Activated CD8-positive, alpha-beta memory T cell treated with anti-CD3 and anti-CD28 coated beads, Interleukin-2, amount 10 ng/mL, durations not matched to agents 7 days and 5 days (primary cell): ENCODE measurements around the gene RGS17. TPM values are rescaled to one million over a fixed set of nuclear protein-coding genes. Genes with fewer than 3 reads are reported as not detected.
"Not testable (repeated sequence)": the region's sequence is repeated elsewhere in the genome, so short reads cannot be mapped to it uniquely, and the experiment has no call there.

Experiments used
- ATAC-seq: fragments of 150-1000 bp; cut with Tn5 transposase; one replicate; pipeline ENCODE4 v1.10.0; 2021; ENCODE audit warnings: moderate library complexity
- CTCF ChIA-PET: fragments of 350-600 bp; sonication (Branson Sonifier 250); formaldehyde crosslinking; loops from one replicate; lab custom pipeline; 2021; ENCODE audit warnings: antibody characterized with exemption; lab: Charles Lee
- DNase-seq: peaks from one replicate; pipeline ENCODE4 v3.0.0-alpha.2; 2020
- H3K27ac Mint-ChIP-seq: one replicate; pipeline ENCODE4 v1.8.0; 2021; ENCODE audit warnings: mild to moderate bottlenecking, mixed read lengths
- H3K27me3 Mint-ChIP-seq: one replicate; pipeline ENCODE4 v1.8.0; 2021; ENCODE audit warnings: mixed read lengths
- H3K36me3 Mint-ChIP-seq: one replicate; pipeline ENCODE4 v1.8.0; 2021; ENCODE audit warnings: mild to moderate bottlenecking, mixed read lengths
- H3K4me1 Mint-ChIP-seq: one replicate; pipeline ENCODE4 v1.8.0; 2021; ENCODE audit warnings: mixed read lengths
- H3K4me3 Mint-ChIP-seq: one replicate; pipeline ENCODE4 v1.8.0; 2021; ENCODE audit warnings: mild to moderate bottlenecking, moderate library complexity, mixed read lengths
- H3K9me3 Mint-ChIP-seq: one replicate; pipeline ENCODE4 v1.8.0; 2022; ENCODE audit warnings: low read depth, mixed read lengths
- total RNA-seq, 2 experiments: library from RNA; stranded (reverse); gene quantifications; one replicate each; pipeline ENCODE4 v1.2.3, GENCODE V29; 2021

The RGS17 gene
- total RNA-seq, 2 experiments from 2014 or later, result not detected

GRCh38 chr6:153143200-153143599 lies 12.1 kb upstream of the RGS17 start:
- Mint-ChIP-seq H3K27me3 (no peaks in the 10 kb centered on the region), H3K4me1 (no peaks in the 10 kb centered on the region), H3K27ac (no peak overlapping the region), H3K4me3 (no peak overlapping the region), H3K36me3 (no peaks in the 10 kb centered on the region), H3K9me3 (no peaks in the 10 kb centered on the region)
- no peak for DNase-seq
- CTCF ChIA-PET, result interaction anchor here (0.5 kb wide), 1 partner anchor 692 kb away, joined by 3 read pairs; no protein-coding TSS in a partner anchor
- no peak for ATAC-seq

DNA sequence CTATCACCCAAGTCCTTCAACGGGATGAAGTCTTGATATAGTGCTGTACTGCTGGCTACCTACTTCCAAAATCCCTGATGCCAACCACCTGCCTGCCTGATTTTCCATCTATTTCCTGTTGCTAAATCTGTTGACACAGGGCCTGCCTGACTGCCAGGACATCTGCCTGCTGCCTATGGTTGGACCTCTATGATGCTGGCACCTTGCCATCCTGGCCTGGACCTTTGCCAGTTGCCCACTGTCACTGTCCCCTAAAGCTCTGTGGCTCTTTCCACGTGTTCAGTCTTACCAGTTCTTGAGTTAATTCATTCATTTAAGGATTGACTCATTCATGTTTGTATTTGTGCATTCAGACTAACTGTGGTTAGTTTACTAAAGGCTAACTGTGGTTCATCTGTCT lies 9.2 kb upstream of the RGS17 start:
- ATAC-seq, result no peak
- Mint-ChIP-seq H3K4me1 (no peaks in the 10 kb centered on the region), H3K36me3 (no peaks in the 10 kb centered on the region), H3K4me3 (no peak overlapping the region), H3K27me3 (no peaks in the 10 kb centered on the region), H3K27ac (no peak overlapping the region), H3K9me3 (no peaks in the 10 kb centered on the region)
- DNase-seq, result no peak
- CTCF ChIA-PET, result no interaction called here

- H3K4me3 Mint-ChIP-seq, result no peak overlapping the region
- CTCF ChIA-PET, result no interaction called here
Measured at GRCh38 chr6:153138930-153139329, 7.8 kb upstream of the RGS17 start.

GRCh38 chr6:153135681-153136080 lies 4.6 kb upstream of the RGS17 start:
- Mint-ChIP-seq H3K27me3 (peaks cover 18% of the 10 kb centered on the region), H3K4me3 (no peak overlapping the region), H3K9me3 (no peaks in the 10 kb centered on the region), H3K36me3 (no peaks in the 10 kb centered on the region), H3K27ac (no peak overlapping the region), H3K4me1 (peaks cover 2% of the 10 kb centered on the region)
- DNase-seq (no peak), ATAC-seq (no peak)
- CTCF ChIA-PET, result no interaction called here

More at GRCh38 chr6:153138930-153139329, 7.8 kb upstream of the RGS17 start:
- no peaks in the 10 kb centered on the region for H3K36me3 Mint-ChIP-seq
- ATAC-seq, result no peak
- H3K27me3 Mint-ChIP-seq, result no peaks in the 10 kb centered on the region
- no peaks in the 10 kb centered on the region for H3K4me1 Mint-ChIP-seq
- no peak overlapping the region for H3K27ac Mint-ChIP-seq
- H3K9me3 Mint-ChIP-seq, result no peaks in the 10 kb centered on the region
- no peak for DNase-seq

DNA sequence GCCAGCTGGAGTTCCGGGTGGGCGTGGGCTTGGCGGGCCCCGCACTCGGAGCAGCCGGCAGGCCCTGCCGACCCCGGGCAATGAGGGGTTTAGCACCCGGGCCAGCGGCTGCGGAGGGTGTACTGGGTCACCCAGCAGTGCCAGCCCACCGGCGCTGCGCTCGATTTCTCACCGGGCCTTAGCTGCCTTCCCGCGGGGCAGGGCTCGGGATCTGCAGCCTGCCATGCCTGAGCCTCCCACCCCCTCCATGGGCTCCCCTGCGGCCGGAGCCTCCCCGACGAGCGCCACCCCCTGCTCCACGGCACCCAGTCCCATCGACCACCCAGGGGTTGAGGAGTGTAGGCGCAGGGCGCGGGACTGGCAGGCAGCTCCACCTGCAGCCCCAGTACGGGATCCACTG lies 2.6 kb upstream of the RGS17 start:
- H3K27ac Mint-ChIP-seq, CTCF ChIA-PET, H3K36me3 Mint-ChIP-seq, H3K9me3 Mint-ChIP-seq, ATAC-seq, DNase-seq, H3K4me3 Mint-ChIP-seq: not testable (repeated sequence)
- peaks cover 12% of the 10 kb centered on the region for H3K4me1 Mint-ChIP-seq
- H3K27me3 Mint-ChIP-seq, result peaks cover 35% of the 10 kb centered on the region

DNA sequence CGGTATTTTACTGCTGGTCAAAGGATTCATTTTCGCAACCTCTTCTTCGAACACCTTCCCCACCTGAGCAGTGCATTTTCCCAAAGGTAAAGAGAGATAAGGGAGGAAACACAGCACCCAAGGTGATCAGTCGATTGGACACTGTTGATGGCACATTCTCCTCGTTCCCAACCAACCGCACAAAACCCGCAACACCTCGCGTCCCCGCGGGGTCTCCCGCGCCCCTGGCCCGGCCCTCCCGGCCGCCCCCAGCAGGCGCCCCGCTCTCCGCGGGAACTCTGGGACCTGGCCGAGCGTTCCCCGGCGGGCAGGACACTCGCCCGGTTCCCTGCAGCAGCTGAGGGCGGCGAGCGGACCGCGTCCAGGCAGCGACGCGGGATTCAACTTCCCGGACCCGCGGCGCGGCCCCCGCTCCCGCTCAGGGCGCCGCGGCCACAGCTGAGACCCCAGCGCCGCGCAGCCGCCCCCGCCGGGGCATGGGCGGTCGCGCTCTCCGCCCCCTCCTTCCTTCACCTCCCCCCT lies 506 bp downstream of the RGS17 start:
- Mint-ChIP-seq H3K9me3 (no peaks in the 10 kb centered on the region), H3K27me3 (peaks cover 43% of the 10 kb centered on the region), H3K36me3 (peaks cover 2% of the 10 kb centered on the region), H3K4me3 (peak overlapping the region; percentile 57), H3K4me1 (peaks cover 12% of the 10 kb centered on the region), H3K27ac (no peak overlapping the region)
- CTCF ChIA-PET, result no interaction called here
- DNase-seq (no peak), ATAC-seq (peak; percentile 13)

GRCh38 chr6:153129873-153130514 lies 1.1 kb downstream of the RGS17 start:
- no peaks in the 10 kb centered on the region for H3K9me3 Mint-ChIP-seq
- CTCF ChIA-PET, result no interaction called here
- H3K27ac Mint-ChIP-seq, result no peak overlapping the region
- ATAC-seq (peak; percentile 29), DNase-seq (no peak)
- peak overlapping the region; percentile 38 for H3K4me3 Mint-ChIP-seq
- peaks cover 2% of the 10 kb centered on the region for H3K36me3 Mint-ChIP-seq
- peaks cover 12% of the 10 kb centered on the region for H3K4me1 Mint-ChIP-seq
- H3K27me3 Mint-ChIP-seq, result peaks cover 44% of the 10 kb centered on the region

- Mint-ChIP-seq H3K27ac (no peak overlapping the region), H3K27me3 (peaks cover 43% of the 10 kb centered on the region)
- no peak for ATAC-seq
Measured at GRCh38 chr6:153126218-153126617, 4.9 kb downstream of the RGS17 start.

GRCh38 chr6:153125032-153125431 lies 6.0 kb downstream of the RGS17 start:
- H3K27ac Mint-ChIP-seq, result no peak overlapping the region
- no peaks in the 10 kb centered on the region for H3K36me3 Mint-ChIP-seq
- H3K4me3 Mint-ChIP-seq, result no peak overlapping the region
- peaks cover 6% of the 10 kb centered on the region for H3K4me1 Mint-ChIP-seq
- ATAC-seq (no peak), DNase-seq (no peak)
- CTCF ChIA-PET, result no interaction called here
- no peaks in the 10 kb centered on the region for H3K9me3 Mint-ChIP-seq
- H3K27me3 Mint-ChIP-seq, result peaks cover 35% of the 10 kb centered on the region

More at GRCh38 chr6:153126218-153126617, 4.9 kb downstream of the RGS17 start:
- CTCF ChIA-PET, result no interaction called here
- peaks cover 2% of the 10 kb centered on the region for H3K36me3 Mint-ChIP-seq
- DNase-seq, result no peak
- no peak overlapping the region for H3K4me3 Mint-ChIP-seq
- peaks cover 12% of the 10 kb centered on the region for H3K4me1 Mint-ChIP-seq
- H3K9me3 Mint-ChIP-seq, result no peaks in the 10 kb centered on the region

- H3K9me3 Mint-ChIP-seq, result no peaks in the 10 kb centered on the region
- ATAC-seq, result no peak
- no peak overlapping the region for H3K4me3 Mint-ChIP-seq
- peaks cover 25% of the 10 kb centered on the region for H3K27me3 Mint-ChIP-seq
- no peak for DNase-seq
- CTCF ChIA-PET, result no interaction called here
- H3K36me3 Mint-ChIP-seq, result no peaks in the 10 kb centered on the region
- no peak overlapping the region for H3K27ac Mint-ChIP-seq
- H3K4me1 Mint-ChIP-seq, result peaks cover under 1% of the 10 kb centered on the region
Measured at GRCh38 chr6:153123801-153124200, 7.3 kb downstream of the RGS17 start.

DNA sequence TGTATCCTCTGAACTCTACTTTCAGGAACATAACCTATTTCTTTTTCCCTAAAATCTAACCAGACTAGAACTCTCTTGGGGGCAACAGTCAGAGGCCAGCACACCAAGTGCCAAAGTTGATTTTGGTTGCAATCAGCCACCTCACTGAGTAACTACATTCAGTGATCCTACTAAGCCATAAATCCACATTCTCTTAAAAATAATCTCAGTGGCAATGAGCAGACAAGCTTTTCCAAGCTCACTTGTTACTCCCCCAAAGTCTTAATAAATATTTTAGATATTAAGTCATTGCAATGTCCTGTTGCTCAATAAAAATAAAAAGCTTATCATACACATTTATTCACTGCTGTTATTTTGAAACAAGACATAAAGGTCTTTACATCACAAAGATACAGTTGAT lies 9.8 kb downstream of the RGS17 start:
- H3K27ac Mint-ChIP-seq, result no peak overlapping the region
- ATAC-seq (no peak), DNase-seq (no peak)
- no peaks in the 10 kb centered on the region for H3K36me3 Mint-ChIP-seq
- no peak overlapping the region for H3K4me3 Mint-ChIP-seq
- no peaks in the 10 kb centered on the region for H3K9me3 Mint-ChIP-seq
- H3K27me3 Mint-ChIP-seq, result peaks cover 15% of the 10 kb centered on the region
- CTCF ChIA-PET, result no interaction called here
- peaks cover 4% of the 10 kb centered on the region for H3K4me1 Mint-ChIP-seq

GRCh38 chr6:153117986-153118879 lies 12.8 kb downstream of the RGS17 start:
- no peak overlapping the region for H3K4me3 Mint-ChIP-seq
- peaks cover 3% of the 10 kb centered on the region for H3K27me3 Mint-ChIP-seq
- peaks cover 4% of the 10 kb centered on the region for H3K4me1 Mint-ChIP-seq
- DNase-seq (no peak), ATAC-seq (no peak)
- H3K9me3 Mint-ChIP-seq, result no peaks in the 10 kb centered on the region
- no peaks in the 10 kb centered on the region for H3K36me3 Mint-ChIP-seq
- no peak overlapping the region for H3K27ac Mint-ChIP-seq
- CTCF ChIA-PET, result no interaction called here

DNA sequence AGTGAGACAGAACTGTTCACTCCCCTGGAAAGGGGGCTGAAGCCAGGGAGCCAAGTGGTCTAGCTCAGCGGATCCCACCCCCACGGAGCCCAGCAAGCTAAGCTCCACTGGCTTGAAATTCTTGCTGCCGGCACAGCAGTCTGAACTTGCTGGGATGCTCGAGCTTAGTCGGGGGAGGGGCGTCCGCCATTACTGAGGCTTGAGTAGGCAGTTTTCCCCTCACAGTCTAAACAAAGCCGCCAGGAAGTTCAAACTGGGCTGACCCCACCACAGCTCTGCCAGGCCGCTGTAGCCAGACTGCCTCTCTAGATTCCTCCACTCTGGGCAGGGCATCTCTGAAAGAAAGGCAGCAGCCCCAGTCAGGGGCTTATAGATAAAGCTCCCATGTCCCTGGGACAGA lies 20.0 kb downstream of the RGS17 start:
- CTCF ChIA-PET, H3K4me3 Mint-ChIP-seq, ATAC-seq, H3K36me3 Mint-ChIP-seq, DNase-seq, H3K4me1 Mint-ChIP-seq, H3K27ac Mint-ChIP-seq, H3K9me3 Mint-ChIP-seq, H3K27me3 Mint-ChIP-seq: not testable (repeated sequence)

- H3K27me3 Mint-ChIP-seq, H3K4me1 Mint-ChIP-seq, H3K27ac Mint-ChIP-seq, ATAC-seq, H3K4me3 Mint-ChIP-seq, H3K36me3 Mint-ChIP-seq, H3K9me3 Mint-ChIP-seq, CTCF ChIA-PET, DNase-seq: not testable (repeated sequence)
Measured at GRCh38 chr6:153110612-153111011, 20.5 kb downstream of the RGS17 start.
